HS-27A (cell line): ENCODE results near the gene CSRP1.
"Not testable (repeated sequence)": the region's sequence is repeated elsewhere in the genome, so short reads cannot be mapped to it uniquely, and the experiment has no call there.

Source experiments
- DNase-seq: peaks from one replicate; pipeline ENCODE4 v3.0.0-alpha.2; 2012; ENCODE audit warnings: low read depth, missing footprints

The CSRP1 gene

DNA sequence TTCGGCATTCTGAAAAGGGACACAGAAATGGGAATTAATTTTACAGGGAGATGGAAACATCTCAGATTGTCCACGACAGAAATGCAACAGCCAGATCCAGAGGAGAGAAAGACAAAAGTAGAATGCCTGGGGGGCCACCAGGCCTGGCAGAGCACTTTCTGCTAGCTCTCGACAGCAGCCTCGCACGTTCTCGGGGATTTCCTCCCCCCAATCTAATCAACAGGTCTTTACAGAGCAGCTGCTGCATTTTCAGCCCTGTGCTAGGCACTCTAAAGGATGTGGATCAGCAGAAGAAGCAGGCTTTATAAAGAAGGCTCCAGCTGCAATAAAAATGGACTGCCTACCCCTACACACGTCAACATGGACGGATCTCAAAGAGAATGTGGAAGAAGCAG, 10.6 kb downstream of the CSRP1 start:
- no peak for DNase-seq

DNA sequence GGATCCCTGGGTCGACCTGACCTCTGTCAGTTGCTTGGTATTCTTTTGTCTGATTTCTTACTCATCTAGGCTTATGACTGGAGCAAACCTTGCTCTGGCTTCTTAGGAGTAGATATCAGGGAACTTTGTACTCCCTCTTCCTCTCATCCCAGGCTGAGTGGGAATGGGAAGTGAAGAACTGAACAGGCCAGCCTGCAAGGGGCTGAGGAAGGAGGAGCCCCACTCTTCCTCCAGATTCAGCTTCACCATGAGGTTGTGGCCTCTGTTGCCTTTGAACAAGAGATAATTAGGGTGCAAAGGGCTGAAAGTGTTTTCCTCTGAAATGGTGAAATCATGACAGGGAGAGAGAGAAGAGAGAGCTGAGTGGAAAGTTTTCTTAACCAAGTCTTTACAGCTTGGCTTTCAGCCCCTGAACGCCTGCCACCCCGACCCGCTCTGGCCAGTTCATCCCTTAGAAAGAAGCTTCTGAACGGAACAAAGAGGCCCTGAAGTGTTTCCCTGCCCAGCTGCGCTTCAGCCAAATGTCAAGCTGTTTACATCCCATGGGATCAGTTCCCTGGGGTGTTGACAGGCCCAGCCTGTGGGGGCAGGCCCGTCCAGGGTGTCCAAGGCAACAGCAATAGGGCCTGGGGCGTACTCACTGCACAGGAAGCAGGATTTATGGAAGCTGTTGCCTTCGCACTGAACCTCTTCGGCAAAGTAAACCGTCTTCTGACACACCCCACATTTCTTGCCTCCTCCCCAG, 11.2 kb downstream of the CSRP1 start:
- no peak for DNase-seq

DNA sequence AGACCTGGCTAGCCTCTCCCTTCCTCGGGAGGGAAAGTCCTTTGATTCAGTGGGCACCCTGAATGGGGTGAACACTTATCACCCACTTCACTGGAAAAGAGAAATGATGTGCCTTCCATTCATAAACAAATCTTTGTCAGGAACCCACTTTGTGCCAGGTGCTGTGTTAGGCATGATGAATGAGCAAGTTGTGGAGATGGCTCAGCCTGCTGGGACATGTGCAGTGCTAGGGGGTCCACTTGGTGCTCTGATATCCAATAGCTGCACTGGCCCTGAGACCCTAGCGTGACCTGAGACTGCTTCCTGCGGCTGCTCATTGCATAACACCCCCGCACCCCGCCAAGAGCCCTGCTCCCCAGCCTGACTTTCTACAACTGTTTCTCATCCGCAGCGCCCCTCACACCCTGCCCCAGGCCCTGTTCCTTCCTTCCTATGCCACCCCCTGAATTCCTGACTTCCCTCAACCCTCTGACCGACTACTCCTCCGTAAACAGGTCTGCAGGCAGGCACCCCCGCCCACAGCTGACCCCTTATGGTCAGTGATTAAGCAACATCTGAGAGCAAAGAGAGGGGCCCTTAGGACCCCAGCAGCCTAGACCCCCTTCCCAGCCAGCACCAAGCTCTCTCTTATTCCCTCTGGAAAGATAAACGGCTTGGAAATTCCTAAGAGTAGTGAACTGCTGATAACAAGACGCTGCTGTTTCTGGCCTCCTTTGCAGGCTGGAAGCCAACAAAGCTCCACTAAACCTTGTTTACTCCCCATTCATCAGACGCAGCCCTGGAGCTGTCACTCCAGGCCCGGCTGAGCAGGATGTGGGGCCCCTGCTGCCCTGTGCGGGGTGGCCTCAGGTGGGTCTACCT, 12.9 kb downstream of the CSRP1 start:
- no peak for DNase-seq

DNA sequence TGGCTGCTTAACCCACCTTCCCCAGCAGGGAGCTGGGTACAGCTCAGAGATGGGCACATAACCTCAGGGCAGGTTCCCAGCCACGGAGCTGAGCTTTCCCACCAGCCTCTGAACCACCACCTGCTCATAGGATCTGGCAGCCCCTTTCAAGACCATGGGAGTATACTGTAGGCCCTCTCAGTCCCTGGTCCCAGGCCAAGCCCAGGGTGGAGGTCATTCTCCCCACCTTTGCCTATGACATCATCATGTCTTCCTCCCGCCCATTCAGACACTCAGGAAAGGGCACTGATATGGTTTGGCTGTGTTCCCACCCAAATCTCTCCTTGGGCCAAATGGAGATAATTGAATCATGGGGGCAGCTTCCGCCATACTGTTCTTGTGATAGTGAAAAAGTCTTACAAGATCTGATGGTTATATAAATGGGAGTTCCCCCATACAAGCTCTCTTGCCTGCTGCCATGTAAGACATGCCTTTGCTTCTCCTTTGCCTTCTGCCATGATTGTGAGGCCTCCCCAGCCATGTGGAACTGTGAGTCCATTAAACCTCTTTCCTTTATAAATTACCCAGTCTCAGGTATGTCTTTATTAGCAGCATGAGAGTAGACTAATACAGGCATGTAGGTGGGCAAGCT, 13.8 kb downstream of the CSRP1 start:
- not testable (repeated sequence) for DNase-seq

DNA sequence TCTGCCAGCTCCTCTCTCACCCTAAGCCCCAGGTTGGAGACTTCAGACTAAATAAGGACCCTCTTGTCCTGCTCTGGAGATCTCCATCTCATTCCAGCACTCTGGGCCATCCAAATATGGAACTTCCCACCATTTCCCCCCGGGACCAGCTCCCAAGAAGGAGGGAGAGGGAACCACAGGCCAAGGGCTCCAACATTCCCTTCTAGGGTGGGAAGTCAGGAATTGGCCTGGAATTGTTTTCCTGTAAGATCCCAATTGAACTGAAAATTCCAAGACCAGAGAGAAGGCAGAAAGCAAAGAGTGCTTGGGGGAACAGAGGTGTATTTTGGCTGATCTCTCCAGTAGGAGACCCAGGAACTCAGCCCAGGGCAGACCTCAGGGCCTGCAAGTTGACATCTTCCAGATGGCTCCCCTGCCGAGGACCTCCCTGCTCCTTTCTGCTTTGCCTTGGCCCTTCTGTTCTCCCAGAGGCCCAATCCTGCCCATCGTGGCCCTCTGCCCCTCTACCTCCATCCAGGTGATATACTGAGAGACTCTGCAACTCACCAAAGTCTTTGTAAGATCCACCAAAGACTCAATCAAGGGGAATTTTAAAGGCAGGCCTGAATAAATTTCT, 14.9 kb downstream of the CSRP1 start:
- DNase-seq = no peak

DNA sequence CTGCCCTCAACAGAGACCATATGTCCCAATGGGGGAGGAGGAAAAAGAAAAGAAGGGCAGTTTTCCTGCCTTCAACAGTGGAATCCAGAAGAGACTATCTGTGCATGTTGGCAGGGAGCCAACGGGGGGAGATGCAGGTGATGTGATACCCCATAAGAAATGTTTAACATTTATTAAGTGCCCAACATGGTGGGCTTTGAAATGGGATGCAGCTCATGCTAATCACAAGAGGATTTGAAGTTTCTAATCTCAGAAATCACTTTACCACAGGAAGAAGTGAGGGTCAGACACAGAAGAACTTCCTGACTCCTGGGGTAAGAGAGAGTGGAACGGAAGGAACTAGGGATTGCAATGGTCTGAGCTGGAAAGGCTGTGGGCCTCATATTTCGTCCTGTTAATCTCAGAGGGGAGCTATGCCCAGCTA, 16.2 kb downstream of the CSRP1 start:
- no peak for DNase-seq

DNA sequence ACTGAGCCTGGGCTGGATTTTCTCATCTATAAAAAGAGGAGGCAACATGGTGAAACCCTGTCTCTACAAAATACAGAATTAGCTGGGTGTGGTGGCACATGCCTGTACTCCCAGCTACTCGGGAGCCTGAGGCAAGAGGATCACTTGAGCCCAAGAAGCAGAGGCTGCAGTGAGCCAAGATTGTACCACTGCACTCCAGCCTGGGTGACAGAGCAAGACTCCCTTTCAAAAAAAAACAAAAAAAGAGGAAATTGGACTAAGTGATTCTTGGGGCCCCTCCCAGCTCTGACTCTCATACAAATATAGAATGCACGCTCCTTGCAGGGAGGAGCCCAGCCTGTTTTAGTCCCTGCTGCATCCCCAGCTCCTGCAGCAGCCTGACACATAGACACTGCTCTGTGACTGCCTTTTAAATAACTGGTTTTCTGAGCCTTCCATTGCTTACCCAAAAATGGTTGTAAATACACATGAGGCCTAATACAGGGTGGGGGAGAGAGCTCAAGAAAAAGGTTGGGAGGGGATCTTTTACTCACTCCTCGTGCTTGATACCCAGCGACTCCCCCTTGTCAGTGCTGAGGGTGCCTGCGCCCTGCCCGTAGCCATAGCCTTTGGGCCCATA, 17.2 kb downstream of the CSRP1 start:
- no peak for DNase-seq

DNA sequence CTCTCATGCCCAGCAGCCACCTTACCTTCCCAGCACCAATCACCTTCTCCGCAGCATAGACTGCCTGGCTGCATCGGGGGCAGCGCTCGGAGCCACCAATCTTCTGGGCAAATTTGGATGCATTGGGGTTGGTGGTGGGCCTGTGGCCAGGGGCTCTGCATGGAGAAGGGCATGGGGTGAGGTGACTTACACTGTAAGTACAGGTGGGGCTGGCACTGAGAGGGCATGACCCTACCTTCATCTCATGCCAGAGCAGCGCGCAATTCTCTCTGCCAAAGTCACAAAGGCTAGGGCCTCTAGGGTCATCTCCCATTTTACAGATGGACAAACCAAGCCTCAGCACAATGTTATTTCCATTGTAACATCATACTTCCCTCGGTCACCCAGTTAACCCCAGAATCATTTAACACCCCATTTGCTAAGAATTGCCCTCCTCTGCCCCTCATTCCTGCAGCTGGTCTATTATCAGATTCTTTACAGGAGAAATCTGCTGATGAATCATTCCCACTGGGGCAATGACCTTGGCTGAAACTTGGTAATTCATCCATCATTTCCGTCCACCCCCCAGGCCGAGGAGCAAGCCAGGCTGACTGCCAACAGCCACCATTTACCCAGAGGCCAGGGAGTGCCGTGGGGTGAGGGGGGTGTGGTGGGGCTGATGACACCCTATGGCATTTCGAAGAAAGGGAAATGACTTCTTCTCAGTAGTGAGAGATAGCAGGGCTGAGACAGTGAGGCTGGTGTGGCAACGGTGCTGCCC, 17.9 kb downstream of the CSRP1 start:
- DNase-seq = peak; percentile 94

DNA sequence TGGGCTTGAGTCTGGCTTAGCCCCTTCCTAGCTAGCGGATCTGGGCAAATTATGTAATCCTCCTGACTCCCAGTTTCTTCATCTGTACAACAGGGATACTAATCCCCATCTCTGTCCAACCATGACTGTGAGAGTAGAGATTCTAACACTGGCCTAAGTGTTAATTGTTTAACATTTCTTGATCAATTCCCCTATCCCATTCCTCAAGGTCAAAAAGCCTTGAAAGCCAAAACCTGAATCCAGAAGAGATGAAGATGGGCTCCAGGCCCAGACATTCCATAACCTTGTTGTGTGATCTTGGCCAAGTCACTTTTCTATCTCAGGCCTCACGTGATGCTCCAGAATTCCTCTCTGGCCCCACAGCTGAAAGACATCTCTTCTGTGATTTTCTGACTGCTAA, 19.2 kb downstream of the CSRP1 start:
- DNase-seq = no peak

DNA sequence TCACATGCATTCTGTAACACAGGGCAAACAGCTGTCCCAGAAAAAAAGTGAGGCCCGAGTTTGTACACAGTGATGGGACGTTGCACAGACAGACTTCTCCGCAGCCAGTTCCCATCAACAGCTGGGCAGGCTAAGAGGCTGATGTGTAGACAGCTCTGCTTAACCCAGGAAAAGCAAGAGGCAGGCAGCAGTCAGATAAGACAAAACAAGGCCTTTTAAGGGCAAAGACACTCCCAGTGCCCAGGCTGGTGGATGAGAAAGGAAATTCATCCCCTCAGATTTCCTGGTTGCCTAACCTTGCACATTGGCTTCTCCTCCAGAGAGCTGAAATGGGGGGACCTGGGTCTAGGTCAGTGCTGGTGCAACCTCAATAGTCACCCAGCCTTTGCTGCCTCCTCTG, 20.7 kb downstream of the CSRP1 start:
- no peak for DNase-seq

DNA sequence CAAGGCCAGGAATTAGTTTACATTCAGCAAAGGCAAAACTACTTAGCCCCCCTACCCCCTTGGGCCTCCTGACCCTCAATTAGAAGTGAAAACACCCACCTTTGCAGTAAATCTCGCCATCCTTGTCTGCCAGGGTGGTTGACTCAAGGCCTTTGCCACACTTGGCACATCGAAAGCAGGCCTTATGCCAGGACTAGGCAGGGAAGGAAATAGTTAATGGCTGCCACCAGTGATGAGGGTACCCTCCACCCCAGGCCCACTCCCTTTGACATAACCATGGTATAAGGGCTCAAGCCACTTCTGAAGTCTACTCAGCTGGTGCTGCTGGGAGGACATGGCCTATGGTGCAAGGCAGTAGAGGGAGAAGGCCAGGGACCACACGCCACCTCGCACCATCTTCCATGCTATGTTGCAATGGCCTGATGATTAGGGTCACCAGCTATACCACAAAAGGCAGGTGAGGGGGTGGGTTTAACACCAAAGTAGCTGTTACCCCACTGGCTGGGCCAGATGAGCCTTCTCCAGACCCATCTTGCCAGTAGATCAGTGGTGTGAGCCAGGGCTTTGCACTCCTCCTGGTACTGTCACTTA, 21.6 kb downstream of the CSRP1 start:
- DNase-seq = no peak

DNA sequence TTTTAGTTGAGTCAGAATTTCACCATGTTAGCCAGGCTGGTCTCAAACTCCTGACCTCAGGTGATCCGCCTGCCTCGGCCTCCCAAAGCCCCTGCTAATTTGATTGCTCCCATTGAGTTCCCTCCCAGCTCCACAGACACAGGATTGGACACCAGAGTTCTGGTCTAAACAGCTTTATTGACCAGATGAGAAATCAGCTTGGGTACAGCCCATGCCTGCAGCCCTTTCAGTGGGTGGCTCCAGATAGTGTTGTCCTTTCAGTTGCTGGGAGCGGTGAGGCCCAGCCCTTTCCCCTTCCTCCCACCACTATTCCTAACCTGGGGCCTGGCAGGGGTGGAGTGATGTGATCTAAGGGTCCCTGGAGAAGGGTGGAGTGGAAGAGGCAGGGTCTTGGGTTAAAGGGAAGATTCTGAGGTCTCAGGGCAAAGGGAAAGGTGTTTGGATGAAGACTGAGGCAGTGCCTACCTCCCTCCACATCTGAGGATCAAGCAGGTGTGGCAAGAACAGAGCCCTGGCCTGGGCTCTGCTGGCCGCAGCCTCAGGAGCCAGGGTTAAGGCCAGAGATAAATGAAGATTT, 23.5 kb downstream of the CSRP1 start:
- DNase-seq = no peak

DNA sequence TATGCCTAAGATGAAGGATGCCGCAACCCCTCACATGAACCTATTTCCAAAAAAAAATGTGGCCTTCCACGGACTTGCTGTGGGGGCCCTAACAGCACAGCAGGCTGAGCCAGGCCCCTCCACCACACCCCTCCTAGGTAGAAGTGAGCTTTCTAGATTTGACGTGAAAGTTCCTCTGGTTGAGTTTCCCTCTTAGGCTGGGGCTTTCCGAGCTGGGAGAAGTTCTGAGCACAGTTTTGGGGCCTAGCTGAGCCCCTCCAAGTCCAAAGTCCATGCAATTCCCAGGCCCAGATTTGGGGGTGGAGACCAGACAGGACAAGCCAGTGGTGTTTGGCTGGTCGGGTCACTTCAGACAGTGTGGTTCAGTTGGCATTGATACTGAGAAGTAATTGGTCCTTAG, 24.2 kb downstream of the CSRP1 start:
- DNase-seq = no peak

DNA sequence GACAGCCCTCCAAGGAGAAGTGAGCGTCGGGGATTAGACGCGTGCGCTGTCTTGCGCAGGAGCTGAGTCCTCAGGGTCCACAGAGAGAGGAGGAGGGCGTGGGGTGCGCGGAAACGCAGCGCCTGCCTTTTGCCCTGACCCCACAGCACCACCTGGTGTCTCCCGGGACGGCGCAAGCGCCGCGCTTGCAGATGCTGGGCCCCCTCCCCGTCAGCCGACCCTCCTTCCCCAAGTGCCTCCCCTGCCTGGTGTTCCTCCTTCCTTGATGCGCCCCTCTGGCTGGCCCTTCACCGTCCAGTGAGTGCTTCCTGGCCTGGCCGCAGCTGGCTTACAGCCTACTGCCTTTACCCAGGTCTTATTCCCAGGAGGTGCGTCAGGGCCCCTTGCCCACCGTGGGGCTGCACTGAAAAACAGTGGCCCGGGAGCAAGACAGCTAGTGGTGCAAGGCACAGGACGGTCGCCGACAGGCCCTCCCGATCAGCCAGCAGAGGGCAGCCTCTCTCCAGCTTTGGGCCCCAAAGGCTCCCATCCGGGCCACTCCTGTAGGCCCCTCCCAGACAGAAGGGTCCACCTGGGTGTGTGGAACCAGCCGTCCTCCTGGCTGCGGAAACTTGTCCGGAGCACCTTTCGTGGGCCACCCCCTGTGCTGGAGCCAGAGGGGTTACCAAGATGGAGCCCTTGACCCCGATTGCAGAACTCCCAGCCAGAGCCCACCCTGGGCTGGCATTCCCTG, 25.0 kb downstream of the CSRP1 start:
- DNase-seq = no peak

DNA sequence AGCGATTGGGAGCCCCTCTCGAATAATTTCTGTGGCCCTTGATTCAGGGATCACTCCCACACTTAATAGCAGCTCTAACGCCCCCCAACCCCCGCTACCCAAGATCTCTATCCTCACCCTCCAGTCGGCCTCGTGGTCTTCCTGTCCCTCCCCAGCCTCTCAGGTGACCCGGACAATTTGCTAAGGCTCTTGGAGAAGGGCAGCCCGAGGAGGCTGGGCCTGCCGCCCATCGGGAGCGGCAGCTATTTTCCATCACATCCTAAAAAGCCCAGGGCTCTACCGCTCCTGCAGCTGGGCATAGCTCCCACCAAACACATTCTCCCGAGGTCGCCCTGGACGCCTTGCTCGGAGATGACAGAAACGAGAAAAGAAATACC, 25.9 kb downstream of the CSRP1 start:
- no peak for DNase-seq

DNA sequence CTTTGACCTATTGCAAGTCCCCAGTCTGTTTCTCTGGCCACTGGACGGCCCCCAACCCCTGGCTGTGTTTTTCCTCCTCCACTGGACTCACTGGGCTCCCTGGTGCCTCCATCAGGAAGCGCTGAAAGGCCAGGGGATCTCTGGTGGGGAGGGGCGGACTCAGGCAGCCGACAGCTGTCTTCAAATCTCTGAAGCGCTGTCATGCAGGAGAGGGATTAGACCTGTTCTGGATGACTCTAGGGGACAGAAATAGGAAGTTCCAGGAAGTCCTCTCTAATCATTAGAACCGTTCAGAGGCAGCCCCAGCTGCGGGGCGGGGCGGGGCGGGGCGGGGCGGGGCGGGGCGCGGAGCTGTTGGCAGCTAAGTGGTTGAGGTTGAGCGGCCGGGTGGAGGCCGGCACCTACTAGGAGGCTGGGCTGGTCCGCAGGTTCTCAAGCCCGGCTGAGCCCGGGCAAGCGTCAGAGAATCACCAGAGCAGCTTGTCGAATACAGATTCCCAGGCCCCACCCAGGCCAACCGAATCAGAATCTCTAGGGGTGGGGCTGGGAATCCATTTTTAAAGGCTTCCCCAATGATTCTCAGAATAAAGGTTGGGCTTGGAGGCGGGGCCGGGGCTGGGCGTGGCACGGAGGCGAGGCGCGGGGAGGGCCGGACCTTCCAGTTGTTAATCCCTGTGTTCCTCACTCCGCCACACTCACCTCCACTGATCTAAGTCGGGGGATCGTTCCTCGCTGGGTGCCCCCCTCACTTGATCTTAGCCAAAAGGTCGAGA, 26.5 kb downstream of the CSRP1 start:
- no peak for DNase-seq

DNA sequence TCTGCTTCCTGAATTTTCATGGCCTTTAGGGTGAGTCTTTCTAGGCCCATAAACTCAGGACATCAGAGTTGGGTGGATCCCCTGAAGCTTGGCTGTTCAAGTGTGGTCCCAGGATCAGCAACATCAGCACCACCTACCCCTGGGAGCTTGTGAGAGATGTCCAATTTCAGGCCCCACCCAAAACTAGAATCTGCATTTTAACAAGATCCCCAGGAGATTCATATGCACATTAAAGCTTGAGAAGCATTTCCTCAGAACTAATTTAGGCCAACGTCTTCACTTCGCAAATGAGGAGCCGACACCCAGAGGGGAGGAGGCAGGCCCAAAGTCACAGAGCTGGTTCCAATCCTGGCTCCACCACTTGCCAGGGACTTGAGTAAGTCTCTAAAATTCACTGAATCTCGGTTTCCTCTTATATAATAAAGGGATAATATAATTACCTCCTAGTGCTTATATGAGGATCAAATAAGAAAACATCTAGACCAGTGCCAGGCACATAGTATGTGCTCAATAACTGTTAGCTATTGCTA, 27.7 kb downstream of the CSRP1 start:
- DNase-seq = no peak

DNA sequence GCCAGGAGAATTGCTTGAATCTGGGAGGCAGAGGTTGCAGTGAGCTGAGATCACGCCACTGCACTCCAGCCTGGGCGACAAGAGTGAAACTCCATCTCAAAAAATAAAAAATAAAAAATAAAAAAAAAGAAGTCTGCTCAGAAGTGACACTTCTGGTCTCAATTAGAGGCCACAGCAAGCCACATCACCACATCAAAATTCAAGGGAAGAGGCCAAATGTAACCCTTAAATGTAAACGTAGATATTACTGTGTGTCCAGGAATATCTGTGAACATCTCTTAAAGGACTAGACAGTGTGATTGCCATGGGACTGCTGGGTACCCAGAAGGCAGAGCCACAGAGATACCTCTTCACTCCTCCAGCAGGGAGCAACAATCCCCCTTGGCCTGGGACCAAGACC, 28.3 kb downstream of the CSRP1 start:
- not testable (repeated sequence) for DNase-seq
